MM.1S (cell line): Measurements from ENCODE around the gene CSF2RB.

Experiments
- DNase-seq: peaks from one replicate; pipeline ENCODE4 v3.0.0-alpha.2; 2015
- H2AFZ ChIP-seq: fragments of 300-600 bp; sonication (generic); 2 replicates; pipeline ENCODE4 v1.6.0; 2016; ENCODE audit warnings: antibody characterized with exemption, low read length
- H3F3A ChIP-seq: fragments of 300-600 bp; sonication (generic); 2 replicates; pipeline ENCODE4 v1.6.1; 2016; ENCODE audit warnings: mild to moderate bottlenecking, antibody characterized with exemption, low read length, moderate library complexity, mixed read lengths; ENCODE audit not compliant: insufficient read depth
- H3K27ac ChIP-seq: fragments of 300-600 bp; sonication (generic); 2 replicates; pipeline ENCODE4 v1.5.1; 2016; ENCODE audit warnings: mild to moderate bottlenecking, low read length
- H3K27me3 ChIP-seq: fragments of 300-600 bp; sonication (generic); replicated peaks from 2 replicates; pipeline ENCODE4 v1.6.0; 2016; ENCODE audit warnings: low read length; ENCODE audit not compliant: insufficient read depth
- H3K36me3 ChIP-seq: fragments of 300-600 bp; sonication (generic); replicated peaks from 2 replicates; pipeline ENCODE4 v1.6.1; 2016; ENCODE audit warnings: mild to moderate bottlenecking, low read length, mixed read lengths; ENCODE audit not compliant: insufficient read depth
- H3K4me1 ChIP-seq: fragments of 300-600 bp; sonication (generic); 2 replicates; pipeline ENCODE4 v1.6.1; 2016; ENCODE audit warnings: low read length, mixed read lengths
- H3K4me2 ChIP-seq: fragments of 300-600 bp; sonication (generic); 2 replicates; pipeline ENCODE4 v1.6.0; 2016; ENCODE audit warnings: low read depth, low read length
- H3K4me3 ChIP-seq: fragments of 300-600 bp; sonication (generic); 2 replicates; pipeline ENCODE4 v1.5.1; 2016; ENCODE audit warnings: low read length, mixed read lengths
- H3K79me2 ChIP-seq: fragments of 300-600 bp; sonication (generic); 2 replicates; pipeline ENCODE4 v1.6.1; 2016; ENCODE audit warnings: mixed run types, low read length, mixed read lengths
- H3K9ac ChIP-seq: fragments of 300-600 bp; sonication (generic); 2 replicates; pipeline ENCODE4 v1.6.1; 2016; ENCODE audit warnings: low read length, mixed read lengths
- H3K9me2 ChIP-seq: fragments of 300-600 bp; sonication (generic); replicated peaks from 2 replicates; pipeline ENCODE4 v1.6.1; 2016; ENCODE audit warnings: mild to moderate bottlenecking, low read length, mixed read lengths; ENCODE audit not compliant: insufficient read depth
- H3K9me3 ChIP-seq: fragments of 300-600 bp; sonication (generic); replicated peaks from 2 replicates; pipeline ENCODE4 v1.6.1; 2016; ENCODE audit warnings: mild to moderate bottlenecking, low read length, mixed read lengths; ENCODE audit not compliant: insufficient read depth
- H4K20me1 ChIP-seq: fragments of 300-600 bp; sonication (generic); 2 replicates; pipeline ENCODE4 v1.6.1; 2016; ENCODE audit warnings: mild to moderate bottlenecking, low read length, moderate library complexity, mixed read lengths; ENCODE audit not compliant: insufficient read depth
- CTCF ChIP-seq: fragments of 300-600 bp; sonication (generic); IDR thresholded peaks from 2 replicates; pipeline ENCODE4 v1.5.1; 2016; ENCODE audit warnings: antibody characterized with exemption, low read length, mixed read lengths
- EZH2 ChIP-seq: fragments of 300-600 bp; sonication (generic); optimal IDR thresholded peaks from 2 replicates; pipeline ENCODE3; 2017; ENCODE audit warnings: low read depth, mild to moderate bottlenecking, antibody characterized with exemption, low read length, mixed read lengths
- EZH2phosphoT487 ChIP-seq: fragments of 300-600 bp; sonication (generic); IDR thresholded peaks from 2 replicates; pipeline ENCODE4 v1.6.1; 2018; ENCODE audit warnings: antibody characterized with exemption, low read length

Gene CSF2RB

GRCh38 chr22:36893262-36893661 is 20.2 kb upstream of the CSF2RB start:
- Histone ChIP-seq H3K27ac (no peak overlapping the region), H3K27me3 (no peaks in the 10 kb centered on the region), H3K9me2 (no peaks in the 10 kb centered on the region), H3K9me3 (no peaks in the 10 kb centered on the region), H3K4me3 (no peak overlapping the region), H3K36me3 (no peaks in the 10 kb centered on the region), H3K4me1 (no peaks in the 10 kb centered on the region), H4K20me1 (no peaks in the 10 kb centered on the region), H3K4me2 (no peak overlapping the region), H2AFZ (no peak overlapping the region), H3K9ac (no peak overlapping the region), H3K79me2 (no peaks in the 10 kb centered on the region), H3F3A (no peaks in the 10 kb centered on the region)
- DNase-seq, result no peak
- TF ChIP-seq EZH2phosphoT487 (no peak), EZH2 (no peak), CTCF (no peak)

- no peak for DNase-seq
- no peaks in the 10 kb centered on the region for H3F3A ChIP-seq
- TF ChIP-seq CTCF (no peak), EZH2phosphoT487 (no peak), EZH2 (no peak)
These were observed 19.2 kb upstream of the CSF2RB start for GRCh38 chr22:36894266-36894665.

GRCh38 chr22:36897611-36898010 is 15.8 kb upstream of the CSF2RB start:
- no peak overlapping the region for H3K4me3 ChIP-seq
- H3K36me3 ChIP-seq, result no peaks in the 10 kb centered on the region
- no peak overlapping the region for H2AFZ ChIP-seq
- no peak overlapping the region for H3K4me2 ChIP-seq
- TF ChIP-seq CTCF (no peak), EZH2phosphoT487 (no peak), EZH2 (no peak)
- no peaks in the 10 kb centered on the region for H3K79me2 ChIP-seq
- no peaks in the 10 kb centered on the region for H3K9me3 ChIP-seq
- H4K20me1 ChIP-seq, result no peaks in the 10 kb centered on the region
- no peak overlapping the region for H3K27ac ChIP-seq
- peaks cover 14% of the 10 kb centered on the region for H3F3A ChIP-seq
- no peaks in the 10 kb centered on the region for H3K9me2 ChIP-seq
- no peaks in the 10 kb centered on the region for H3K27me3 ChIP-seq
- DNase-seq, result no peak
- peaks cover 18% of the 10 kb centered on the region for H3K4me1 ChIP-seq
- H3K9ac ChIP-seq, result no peak overlapping the region

More at GRCh38 chr22:36894266-36894665, 19.2 kb upstream of the CSF2RB start:
- Histone ChIP-seq H3K27me3 (no peaks in the 10 kb centered on the region), H3K79me2 (no peaks in the 10 kb centered on the region), H3K9me2 (no peaks in the 10 kb centered on the region), H3K4me1 (no peaks in the 10 kb centered on the region), H3K36me3 (no peaks in the 10 kb centered on the region), H3K4me2 (no peak overlapping the region), H2AFZ (no peak overlapping the region), H3K9me3 (no peaks in the 10 kb centered on the region), H3K9ac (no peak overlapping the region), H3K27ac (no peak overlapping the region), H4K20me1 (no peaks in the 10 kb centered on the region), H3K4me3 (no peak overlapping the region)
